Tibial nerve (tissue), 4 donors: Measurements from ENCODE around the gene AKT1. TPM values are rescaled to one million over a fixed set of nuclear protein-coding genes. Genes with fewer than 3 reads are reported as not detected.

Source experiments
- DNase-seq, 2 donors: peaks; one replicate each; pipeline ENCODE4 v3.0.0-alpha.2; 2019; ENCODE audit warnings: low spot score in 2 of 2
- H3K27ac ChIP-seq, 4 donors: fragments of 200-600 bp; sonication (generic) in 3 of 4; one replicate each; pipeline ENCODE4 v1.5.1; 2017 to 2019; ENCODE audit warnings: mild to moderate bottlenecking in 1 of 4
- H3K27me3 ChIP-seq, 2 donors: fragments of 200-600 bp; sonication (generic) in 1 of 2; one replicate each; pipeline versions ENCODE4 v1.5.1 to v1.6.0; 2017 to 2019
- H3K36me3 ChIP-seq, 3 donors: fragments of 200-600 bp; sonication (generic); one replicate each; pipeline ENCODE4 v1.5.1; 2018 to 2019
- H3K4me1 ChIP-seq, 4 donors: fragments of 200-600 bp; sonication (generic) in 3 of 4; one replicate each; pipeline ENCODE4 v1.5.1; 2017 to 2019
- H3K4me3 ChIP-seq, 4 donors: fragments of 200-600 bp; sonication (generic) in 3 of 4; one replicate each; pipeline ENCODE4 v1.5.1; 2017 to 2019; ENCODE audit warnings: mild to moderate bottlenecking in 1 of 4, moderate library complexity in 1 of 4
- H3K9me3 ChIP-seq, 4 donors: fragments of 200-600 bp; sonication (generic) in 3 of 4; one replicate each; pipeline ENCODE4 v1.5.1; 2017 to 2019
- CTCF ChIP-seq, 5 experiments: fragments of 200-600 bp in 3 of 5; fragments of 450-650 bp in 2 of 5; sonication (generic) in 3 of 5; IDR thresholded peaks; one replicate each; pipeline ENCODE4 v1.5.1; 2016 to 2019; ENCODE audit warnings: antibody characterized with exemption in 5 of 5, mild to moderate bottlenecking in 3 of 5, moderate library complexity in 2 of 5
- EP300 ChIP-seq, 2 donors: sonication (generic); formaldehyde crosslinking; IDR thresholded peaks; one replicate each; pipeline ENCODE4 v1.6.1; 2017; ENCODE audit warnings: antibody characterized with exemption in 2 of 2, mild to moderate bottlenecking in 1 of 2
- POLR2A ChIP-seq, 2 donors: fragments of 450-650 bp; IDR thresholded peaks; one replicate each; pipeline ENCODE4 v1.6.1; 2017; ENCODE audit warnings: antibody characterized with exemption in 2 of 2, mild to moderate bottlenecking in 2 of 2, moderate library complexity in 2 of 2
- WGBS, 2 donors: methylation state at CpG; one replicate each; pipeline ENCODE4 v1.1.5; 2018; 5-methylcytosine and 5-hydroxymethylcytosine counted together
- total RNA-seq, 4 donors: library from RNA; depleted of rRNA; stranded (reverse); fragments of >200 nt; gene quantifications; one replicate each; pipeline ENCODE4 v1.1.0, GENCODE V29; 2016

The AKT1 gene
- total RNA-seq, 4 donors from 2014 or later, result 130 to 199 (median 144) TPM

DNA sequence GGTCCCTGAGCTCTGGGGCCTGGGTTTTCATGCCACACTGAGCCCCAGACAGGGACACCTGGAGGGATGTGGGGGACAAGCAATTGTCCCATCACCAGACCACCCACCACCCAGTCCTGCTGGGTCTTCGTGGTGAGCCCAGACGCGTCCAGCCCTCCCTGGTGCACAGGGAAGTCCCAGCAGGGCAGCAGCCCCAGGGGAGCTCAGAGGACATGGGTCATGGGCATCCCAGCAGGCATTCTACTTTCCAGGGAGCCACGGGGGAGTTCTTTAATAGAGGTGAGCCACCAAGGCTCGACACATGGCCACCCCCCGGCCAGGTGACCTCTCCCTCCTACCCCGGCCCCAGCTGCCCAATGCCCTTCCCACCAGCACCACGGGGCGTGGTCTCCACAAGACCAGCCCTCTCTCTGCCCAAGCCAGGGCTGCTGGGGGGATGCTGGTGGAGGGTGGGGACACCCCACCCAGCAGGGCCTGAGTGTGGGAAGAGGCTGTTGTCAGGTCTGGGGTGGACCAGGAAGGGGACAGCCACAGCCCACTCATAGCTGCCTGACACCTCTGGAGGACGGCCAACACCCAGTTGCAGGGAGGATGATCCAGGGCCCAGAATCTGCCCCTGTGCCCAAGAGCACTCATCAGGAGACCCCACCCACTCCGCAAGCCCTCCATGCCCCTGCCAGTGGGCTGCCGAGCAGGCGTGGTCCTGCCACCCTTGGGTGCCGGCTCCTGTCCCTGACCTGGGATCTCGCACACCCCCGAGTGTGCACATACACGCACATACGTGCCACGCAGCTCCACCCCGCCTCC is 14.1 kb downstream of the AKT1 start:
- Histone ChIP-seq H3K4me3 (no peak overlapping the region), H3K27ac (no peak overlapping the region), H3K4me1 (peaks cover 0 to 49% (median 11%) of the 10 kb centered on the region in 4 donors), H3K9me3 (no peaks in the 10 kb centered on the region), H3K36me3 (peaks cover 0 to 61% (median 0%) of the 10 kb centered on the region in 3 donors), H3K27me3 (no peaks in the 10 kb centered on the region)
- no peak for DNase-seq
- TF ChIP-seq EP300 (IDR thresholded peaks at IDR 0.05), result no peak
- TF ChIP-seq POLR2A (IDR thresholded peaks at IDR 0.05), result no peak
- TF ChIP-seq CTCF (IDR thresholded peaks at IDR 0.05), result no peak
- 76 to 80% methylated on average over 11 to 20 of the region's 20 CpGs for WGBS, 2 donors

DNA sequence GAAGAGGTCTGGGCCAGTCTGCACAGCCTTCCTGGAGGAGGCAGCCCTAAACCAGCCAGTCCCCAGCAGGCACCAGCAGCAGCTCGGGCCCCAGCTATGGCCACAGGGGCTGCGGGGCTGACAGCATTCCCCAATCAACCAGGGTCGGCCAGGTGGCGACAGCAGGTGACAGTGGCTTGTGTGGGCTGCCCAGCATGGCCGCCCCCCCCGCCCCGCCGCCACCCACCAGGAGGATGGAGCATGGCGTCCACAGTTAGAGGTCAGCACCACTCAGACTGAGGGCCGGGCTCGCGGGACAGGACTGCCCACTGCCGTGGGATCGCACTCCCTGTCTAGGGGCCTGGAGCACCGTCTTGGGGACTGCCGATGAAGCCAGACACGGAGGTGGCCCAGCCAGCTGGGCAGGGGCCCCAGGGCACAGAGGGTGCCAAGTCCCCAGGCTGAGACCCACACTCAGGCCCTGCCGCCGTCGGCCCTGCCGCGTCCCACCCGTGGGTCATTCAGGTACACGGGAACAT is 15.0 kb downstream of the AKT1 start:
- Histone ChIP-seq H3K27ac (no peak overlapping the region), H3K9me3 (no peaks in the 10 kb centered on the region), H3K27me3 (no peaks in the 10 kb centered on the region), H3K36me3 (peaks cover 0 to 70% (median 0%) of the 10 kb centered on the region in 3 donors), H3K4me1 (peaks cover 0 to 40% (median 5%) of the 10 kb centered on the region in 4 donors), H3K4me3 (no peak overlapping the region)
- WGBS, 2 donors, result 86 to 88% methylated on average over 10 to 12 of the region's 24 CpGs
- TF ChIP-seq POLR2A (IDR thresholded peaks at IDR 0.05), result no peak
- DNase-seq, result no peak

GRCh38 chr14:104779776-104780512 is 15.6 kb downstream of the AKT1 start:
- Histone ChIP-seq H3K27me3 (no peaks in the 10 kb centered on the region), H3K4me1 (peaks cover 0 to 33% (median 4%) of the 10 kb centered on the region in 4 donors), H3K4me3 (no peak overlapping the region), H3K27ac (no peak overlapping the region), H3K9me3 (no peaks in the 10 kb centered on the region), H3K36me3 (peaks cover 0 to 76% (median 0%) of the 10 kb centered on the region in 3 donors)
- TF ChIP-seq EP300 (IDR thresholded peaks at IDR 0.05) (no peak), POLR2A (IDR thresholded peaks at IDR 0.05) (no peak), CTCF (IDR thresholded peaks at IDR 0.05) (no peak)
- 88 to 90% methylated on average over 20 to 26 of the region's 32 CpGs for WGBS, 2 donors
- no peak for DNase-seq

GRCh38 chr14:104778694-104779331 is 16.7 kb downstream of the AKT1 start:
- TF ChIP-seq CTCF (IDR thresholded peaks at IDR 0.05), result no peak
- TF ChIP-seq POLR2A (IDR thresholded peaks at IDR 0.05), result no peak
- TF ChIP-seq EP300 (IDR thresholded peaks at IDR 0.05), result no peak
- Histone ChIP-seq H3K4me1 (peaks cover 0 to 22% (median 0%) of the 10 kb centered on the region in 4 donors), H3K27me3 (no peaks in the 10 kb centered on the region), H3K9me3 (no peaks in the 10 kb centered on the region), H3K27ac (no peak overlapping the region), H3K36me3 (peaks cover 0 to 87% (median 0%) of the 10 kb centered on the region in 3 donors), H3K4me3 (no peak overlapping the region)
- DNase-seq, result no peak
- WGBS, 2 donors, result 87 to 88% methylated on average over 3 to 15 of the region's 15 CpGs

DNA sequence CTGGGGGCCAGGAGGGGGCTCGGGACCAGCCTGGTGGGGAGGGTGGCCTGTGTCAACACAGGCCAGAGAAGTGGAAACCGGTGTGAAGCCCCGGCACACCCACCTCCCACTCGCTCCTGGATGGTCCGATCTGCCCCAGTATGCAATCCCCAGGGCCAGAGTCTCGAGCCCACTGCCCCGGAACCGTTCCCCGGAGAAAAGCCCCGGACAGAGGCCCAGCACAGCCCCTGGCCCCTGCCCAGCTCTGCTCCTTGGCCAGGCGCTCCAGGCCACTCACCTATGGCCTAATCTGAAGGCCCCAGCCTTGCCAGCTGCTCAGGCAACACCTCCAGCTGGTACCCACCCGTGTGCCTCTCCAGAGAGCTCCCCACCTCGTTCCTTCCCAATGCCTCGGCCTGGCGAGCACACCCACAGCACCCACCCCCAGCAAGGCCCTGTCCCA is 17.7 kb downstream of the AKT1 start:
- H3K36me3 ChIP-seq, result peaks cover 0 to 97% (median 0%) of the 10 kb centered on the region in 3 donors
- no peak for TF ChIP-seq CTCF (IDR thresholded peaks at IDR 0.05)
- TF ChIP-seq POLR2A (IDR thresholded peaks at IDR 0.05), result no peak
- no peak for TF ChIP-seq EP300 (IDR thresholded peaks at IDR 0.05)
- no peak overlapping the region for H3K27ac ChIP-seq
- WGBS, 2 donors, result 79 to 81% methylated on average over 14 to 15 of the region's 15 CpGs
- peaks cover 0 to 12% (median 0%) of the 10 kb centered on the region in 4 donors for H3K4me1 ChIP-seq
- DNase-seq, result no peak
- H3K4me3 ChIP-seq, result no peak overlapping the region
- no peaks in the 10 kb centered on the region for H3K27me3 ChIP-seq
- no peaks in the 10 kb centered on the region for H3K9me3 ChIP-seq
